Measurements from ENCODE around the gene PPM1L.

GRCh38 chr3:160793722-160794252, 37.8 kb downstream of the PPM1L start:
- TF ChIP-seq EZH2 (conservative IDR thresholded peaks at IDR 0.05; ENCODE audit: low read depth, low read length) (no peak), KMT2A (CRISPR knock-in tag; IDR thresholded peaks at IDR 0.05) (no peak), ZNF619 (CRISPR knock-in tag; IDR thresholded peaks at IDR 0.05) (no peak), ZFP37 (CRISPR knock-in tag; IDR thresholded peaks at IDR 0.05; ENCODE audit: borderline replicate concordance) (no peak), ZNF652 (CRISPR knock-in tag; IDR thresholded peaks at IDR 0.05; ENCODE audit: borderline replicate concordance, low read depth) (no peak), KLF9 (CRISPR knock-in tag; IDR thresholded peaks at IDR 0.05; ENCODE audit: low read depth) (no peak), ZNF337 (CRISPR knock-in tag; IDR thresholded peaks at IDR 0.05; ENCODE audit: borderline replicate concordance, low read depth) (no peak)

Measured in HepG2 (cell line).